AG10803 (cell line): ENCODE results near the gene OR8D2.

Experiments used
- DNase-seq: peaks from one replicate; pipeline ENCODE4 v3.0.0; 2010; ENCODE audit warnings: low read depth
- H3K4me3 ChIP-seq: 2 replicates; pipeline ENCODE4 v1.5.1; 2011; ENCODE audit warnings: mild to moderate bottlenecking, low read length, control low read depth
- CTCF ChIP-seq: conservative IDR thresholded peaks from 2 replicates; pipeline ENCODE4 v1.5.1; 2011; ENCODE audit warnings: mild to moderate bottlenecking, low read length, control low read depth, inconsistent platforms

OR8D2 gene

GRCh38 chr11:124320097-124320496 is at the start of gene OR8D2:
Gene OR8D2, minus strand, starts transcription at chr11:124320197. Its CDS starts 0 bp downstream, at chr11:124320197.
- no peak within 1 kb of the TSS for H3K4me3 ChIP-seq
- TF ChIP-seq CTCF = no peak

GRCh38 chr11:124359566-124359965 is 39.6 kb upstream of the OR8D2 start:
- H3K4me3 ChIP-seq = no peak overlapping the region
- no peak for DNase-seq
- no peak for TF ChIP-seq CTCF

More at GRCh38 chr11:124320097-124320496, at the start of gene OR8D2:
- DNase-seq = no peak

GRCh38 chr11:124346311-124346955 is 26.4 kb upstream of the OR8D2 start:
- H3K4me3 ChIP-seq = no peak overlapping the region
- no peak for TF ChIP-seq CTCF
- DNase-seq = no peak

- no peak overlapping the region for H3K4me3 ChIP-seq
- TF ChIP-seq CTCF = no peak
- DNase-seq = no peak
Observed at GRCh38 chr11:124344346-124344745, 24.3 kb upstream of the OR8D2 start.

- H3K4me3 ChIP-seq = no peak overlapping the region
- DNase-seq = no peak
- no peak for TF ChIP-seq CTCF
Observed at GRCh38 chr11:124340142-124340447, 20.1 kb upstream of the OR8D2 start.

GRCh38 chr11:124339396-124340141 is 19.6 kb upstream of the OR8D2 start:
- H3K4me3 ChIP-seq = no peak overlapping the region
- TF ChIP-seq CTCF = no peak
- no peak for DNase-seq

GRCh38 chr11:124331873-124332272 is 11.9 kb upstream of the OR8D2 start:
- no peak overlapping the region for H3K4me3 ChIP-seq
- TF ChIP-seq CTCF = no peak
- no peak for DNase-seq
